Neuron (in vitro differentiated cells): ENCODE measurements around the gene GET3.
"Not testable (repeated sequence)": the region's sequence is repeated elsewhere in the genome, so short reads cannot be mapped to it uniquely, and the experiment has no call there.

Experiments used
- H2AFZ ChIP-seq: one replicate; pipeline ENCODE4 v1.6.1; 2013; ENCODE audit warnings: low read depth, mild to moderate bottlenecking, inconsistent platforms, low read length, moderate library complexity
- H3K27me3 ChIP-seq: one replicate; pipeline ENCODE4 v1.6.1; 2013; ENCODE audit warnings: low read length; ENCODE audit not compliant: insufficient read depth
- H3K36me3 ChIP-seq: one replicate; pipeline ENCODE4 v1.6.1; 2013; ENCODE audit warnings: low read length; ENCODE audit not compliant: insufficient read depth
- H3K4me1 ChIP-seq: one replicate; pipeline ENCODE4 v1.6.1; 2013; ENCODE audit warnings: low read length; ENCODE audit not compliant: insufficient read depth
- H3K4me3 ChIP-seq: 2 replicates; pipeline ENCODE4 v1.5.1; 2013; ENCODE audit warnings: mild to moderate bottlenecking, low read length, moderate library complexity
- H3K9me3 ChIP-seq: one replicate; pipeline ENCODE4 v1.6.1; 2013; ENCODE audit warnings: low read length

Gene GET3

GRCh38 chr19:12736995-12737834, at the start of gene GET3:
TSS of gene GET3 (plus strand) at chr19:12737497. CDS start at chr19:12737506, 9 bp downstream.
- Histone ChIP-seq H3K36me3 (peaks cover 13% of the 10 kb centered on the region), H2AFZ (peak within 1 kb of the TSS; percentile 29), H3K4me1 (peaks cover 26% of the 10 kb centered on the region), H3K4me3 (peak within 1 kb of the TSS; percentile 72), H3K9me3 (no peaks in the 10 kb centered on the region), H3K27me3 (no peaks in the 10 kb centered on the region)

DNA sequence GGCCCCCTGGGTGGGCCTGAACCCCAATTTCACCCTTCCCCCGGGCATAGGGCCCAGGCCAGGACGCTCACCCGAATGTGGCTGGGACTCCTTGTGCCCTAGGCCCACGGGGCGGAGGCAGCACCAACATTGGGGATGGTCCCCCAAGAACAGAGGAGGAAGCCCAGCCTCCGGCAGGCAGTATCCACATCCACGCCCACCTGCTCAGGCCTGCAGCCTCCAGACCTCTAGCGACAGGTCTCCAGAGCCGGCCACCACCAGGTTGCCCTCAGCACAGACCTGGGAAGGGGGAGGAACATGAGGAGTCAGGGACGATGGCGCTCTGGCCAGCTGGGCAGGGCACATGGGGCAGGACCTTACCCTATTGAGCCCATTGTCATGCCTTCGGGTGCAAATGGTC, 48.3 kb upstream of the GET3 start:
- H3K4me3 ChIP-seq: no peak overlapping the region
- H2AFZ ChIP-seq: no peak overlapping the region
- no peaks in the 10 kb centered on the region for H3K4me1 ChIP-seq
- H3K27me3 ChIP-seq: no peaks in the 10 kb centered on the region
- peaks cover 20% of the 10 kb centered on the region for H3K36me3 ChIP-seq
- H3K9me3 ChIP-seq: no peaks in the 10 kb centered on the region

DNA sequence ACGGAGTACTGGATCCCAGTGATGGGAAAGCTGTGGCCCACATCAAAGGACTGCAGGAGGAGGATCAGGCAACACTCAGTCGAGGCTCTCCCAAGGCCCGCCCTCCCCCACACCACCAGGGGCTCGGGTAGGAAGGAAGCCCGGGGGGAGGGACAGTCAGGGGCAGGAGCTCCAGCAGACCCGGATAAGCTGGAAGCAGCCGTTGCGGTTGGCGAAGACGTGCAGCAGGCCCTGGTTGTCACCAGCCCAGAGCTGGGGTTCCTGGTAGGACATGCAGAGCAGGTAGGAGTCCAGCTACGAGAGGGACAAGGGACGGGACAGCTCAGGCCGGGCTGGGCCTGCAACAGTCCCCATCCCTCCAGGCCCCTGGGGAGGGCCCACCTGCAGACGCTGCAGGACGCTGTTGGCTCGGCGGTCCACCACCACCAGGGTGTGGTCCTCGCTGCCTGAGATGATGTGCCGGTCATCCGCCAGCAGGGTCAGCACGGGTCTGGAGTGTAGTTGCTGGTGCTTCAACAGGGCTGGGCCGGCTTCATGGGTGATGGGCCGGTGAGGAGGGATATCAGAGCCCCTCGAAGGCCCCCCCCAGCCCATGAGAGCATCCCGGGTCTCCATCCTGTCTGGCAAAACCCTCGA, 47.6 kb upstream of the GET3 start:
- no peaks in the 10 kb centered on the region for H3K9me3 ChIP-seq
- no peak overlapping the region for H2AFZ ChIP-seq
- peaks cover 20% of the 10 kb centered on the region for H3K36me3 ChIP-seq
- no peak overlapping the region for H3K4me3 ChIP-seq
- H3K4me1 ChIP-seq: no peaks in the 10 kb centered on the region
- no peaks in the 10 kb centered on the region for H3K27me3 ChIP-seq

- Histone ChIP-seq H3K4me3 (no peak overlapping the region), H3K27me3 (no peaks in the 10 kb centered on the region), H2AFZ (no peak overlapping the region), H3K36me3 (peaks cover 21% of the 10 kb centered on the region), H3K4me1 (peaks cover 10% of the 10 kb centered on the region), H3K9me3 (no peaks in the 10 kb centered on the region)
Observed at GRCh38 chr19:12692960-12693359, 44.3 kb upstream of the GET3 start.

GRCh38 chr19:12694641-12695040, 42.7 kb upstream of the GET3 start:
- Histone ChIP-seq H3K36me3 (peaks cover 16% of the 10 kb centered on the region), H3K27me3 (no peaks in the 10 kb centered on the region), H2AFZ (no peak overlapping the region), H3K9me3 (no peaks in the 10 kb centered on the region), H3K4me3 (no peak overlapping the region), H3K4me1 (peaks cover 10% of the 10 kb centered on the region)

DNA sequence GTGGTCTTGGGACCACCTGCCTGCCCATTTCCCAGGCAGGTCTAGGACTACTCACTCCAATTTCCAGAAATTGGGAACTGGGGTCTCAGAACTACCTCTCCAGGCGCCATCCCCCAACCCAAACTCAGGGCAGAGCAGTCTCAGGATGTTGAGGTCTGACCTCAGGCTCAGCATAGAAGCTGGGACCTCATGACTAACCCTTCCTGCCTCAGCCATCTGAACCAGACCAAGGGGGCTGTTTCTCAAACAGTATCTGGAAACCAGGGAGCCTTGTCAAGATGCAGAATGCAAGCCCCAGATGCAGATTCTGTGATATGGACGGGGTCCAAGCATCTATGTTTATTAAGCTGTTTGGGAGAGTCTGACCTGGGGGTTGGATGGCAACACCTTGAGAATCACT, 42.2 kb upstream of the GET3 start:
- no peaks in the 10 kb centered on the region for H3K9me3 ChIP-seq
- H2AFZ ChIP-seq: no peak overlapping the region
- no peaks in the 10 kb centered on the region for H3K27me3 ChIP-seq
- peak overlapping the region; percentile 72 for H3K4me3 ChIP-seq
- peaks cover 19% of the 10 kb centered on the region for H3K36me3 ChIP-seq
- peaks cover 10% of the 10 kb centered on the region for H3K4me1 ChIP-seq

GRCh38 chr19:12695514-12695913, 41.8 kb upstream of the GET3 start:
- H3K27me3 ChIP-seq: no peaks in the 10 kb centered on the region
- H3K4me1 ChIP-seq: peaks cover 10% of the 10 kb centered on the region
- peak overlapping the region; percentile 72 for H3K4me3 ChIP-seq
- no peaks in the 10 kb centered on the region for H3K9me3 ChIP-seq
- H2AFZ ChIP-seq: no peak overlapping the region
- peaks cover 22% of the 10 kb centered on the region for H3K36me3 ChIP-seq

DNA sequence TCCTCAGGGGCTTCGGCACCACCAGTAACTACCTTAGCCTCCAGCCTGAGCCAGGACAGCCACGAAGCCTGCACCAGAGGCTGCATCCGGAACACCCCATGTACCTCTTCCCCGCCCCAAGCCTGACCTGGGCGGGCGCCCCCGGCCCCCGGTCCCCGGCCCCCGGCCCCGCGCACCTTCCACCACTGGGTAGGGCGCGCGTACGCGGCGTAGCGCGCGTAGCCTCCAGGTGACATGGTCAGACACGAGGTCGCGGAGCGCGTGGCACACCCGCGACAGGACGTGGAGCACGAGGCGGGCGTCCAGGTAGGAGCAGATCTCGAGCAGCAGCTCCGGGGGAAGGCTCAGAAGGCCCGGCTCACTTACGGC, 41.3 kb upstream of the GET3 start:
- no peaks in the 10 kb centered on the region for H3K9me3 ChIP-seq
- peaks cover 27% of the 10 kb centered on the region for H3K36me3 ChIP-seq
- peak overlapping the region; percentile 46 for H2AFZ ChIP-seq
- no peaks in the 10 kb centered on the region for H3K27me3 ChIP-seq
- peaks cover 10% of the 10 kb centered on the region for H3K4me1 ChIP-seq
- peak overlapping the region; percentile 72 for H3K4me3 ChIP-seq

GRCh38 chr19:12696366-12697335, 40.6 kb upstream of the GET3 start, which contains the start of gene FBXW9:
TSS of gene FBXW9 (minus strand) at chr19:12696631. CDS start at chr19:12696581, 50 bp downstream.
- peaks cover 10% of the 10 kb centered on the region for H3K4me1 ChIP-seq

GRCh38 chr19:12697425-12697824, 39.9 kb upstream of the GET3 start:
- H3K9me3 ChIP-seq, H3K27me3 ChIP-seq, H3K4me1 ChIP-seq, H2AFZ ChIP-seq: not testable (repeated sequence)
- Histone ChIP-seq H3K36me3 (peaks cover 37% of the 10 kb centered on the region), H3K4me3 (peak overlapping the region; percentile 72)

More at GRCh38 chr19:12696366-12697335, 40.6 kb upstream of the GET3 start, which contains the start of gene FBXW9:
- Histone ChIP-seq H2AFZ (peak within 1 kb of the TSS; percentile 46), H3K36me3 (peaks cover 30% of the 10 kb centered on the region), H3K9me3 (no peaks in the 10 kb centered on the region), H3K27me3 (no peaks in the 10 kb centered on the region), H3K4me3 (peak within 1 kb of the TSS; percentile 72)

GRCh38 chr19:12698138-12698537, 39.2 kb upstream of the GET3 start:
- no peaks in the 10 kb centered on the region for H3K9me3 ChIP-seq
- H3K4me1 ChIP-seq: peaks cover 10% of the 10 kb centered on the region
- H3K4me3 ChIP-seq: no peak overlapping the region
- no peak overlapping the region for H2AFZ ChIP-seq
- no peaks in the 10 kb centered on the region for H3K27me3 ChIP-seq
- peaks cover 42% of the 10 kb centered on the region for H3K36me3 ChIP-seq

DNA sequence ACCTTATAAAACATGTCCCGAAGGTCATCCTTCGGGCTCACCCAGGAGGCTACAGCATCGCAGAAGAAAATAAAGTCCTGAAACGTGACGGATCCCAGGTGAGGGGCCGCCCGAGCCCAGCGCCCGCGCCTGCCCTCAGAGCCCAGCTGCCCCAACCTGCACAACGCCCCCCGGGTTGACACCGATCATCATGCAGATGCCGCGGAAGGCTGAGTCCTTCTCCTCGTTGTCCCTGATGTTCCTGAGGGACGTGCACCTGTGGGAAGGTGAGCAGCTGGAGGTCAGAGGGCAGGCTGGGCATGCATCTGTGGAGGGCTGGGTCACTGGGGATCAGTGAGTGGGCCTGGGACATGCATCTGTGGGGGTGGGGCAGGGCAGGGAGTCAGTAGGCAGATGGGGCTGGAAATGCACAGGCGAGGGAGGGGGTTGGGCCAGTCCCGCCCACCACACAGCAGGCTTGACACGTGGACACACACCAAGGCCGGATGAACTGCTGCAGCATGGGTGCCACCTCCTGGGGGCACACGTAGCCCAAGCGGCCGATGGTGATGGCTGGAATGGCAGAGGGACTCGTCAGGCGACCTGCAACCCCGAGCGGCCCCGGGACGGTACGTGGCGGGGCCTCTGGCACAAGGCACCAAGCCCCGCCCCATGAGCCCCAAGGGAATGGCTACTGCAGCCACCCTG, 35.6 kb upstream of the GET3 start:
- Histone ChIP-seq H3K4me3 (no peak overlapping the region), H3K9me3 (no peaks in the 10 kb centered on the region), H3K27me3 (no peaks in the 10 kb centered on the region), H3K36me3 (peaks cover 74% of the 10 kb centered on the region), H3K4me1 (no peaks in the 10 kb centered on the region), H2AFZ (no peak overlapping the region)
